ENCODE data around the gene ZNF516.

ZNF516 gene

GRCh38 chr18:76376225-76376624 is 118.8 kb downstream of the ZNF516 start:
- DNase-seq = no peak

GRCh38 chr18:76374330-76375281 is 120.4 kb downstream of the ZNF516 start:
- no peak for DNase-seq

- DNase-seq = no peak
Measured at GRCh38 chr18:76373297-76373696, 121.7 kb downstream of the ZNF516 start.

DNA sequence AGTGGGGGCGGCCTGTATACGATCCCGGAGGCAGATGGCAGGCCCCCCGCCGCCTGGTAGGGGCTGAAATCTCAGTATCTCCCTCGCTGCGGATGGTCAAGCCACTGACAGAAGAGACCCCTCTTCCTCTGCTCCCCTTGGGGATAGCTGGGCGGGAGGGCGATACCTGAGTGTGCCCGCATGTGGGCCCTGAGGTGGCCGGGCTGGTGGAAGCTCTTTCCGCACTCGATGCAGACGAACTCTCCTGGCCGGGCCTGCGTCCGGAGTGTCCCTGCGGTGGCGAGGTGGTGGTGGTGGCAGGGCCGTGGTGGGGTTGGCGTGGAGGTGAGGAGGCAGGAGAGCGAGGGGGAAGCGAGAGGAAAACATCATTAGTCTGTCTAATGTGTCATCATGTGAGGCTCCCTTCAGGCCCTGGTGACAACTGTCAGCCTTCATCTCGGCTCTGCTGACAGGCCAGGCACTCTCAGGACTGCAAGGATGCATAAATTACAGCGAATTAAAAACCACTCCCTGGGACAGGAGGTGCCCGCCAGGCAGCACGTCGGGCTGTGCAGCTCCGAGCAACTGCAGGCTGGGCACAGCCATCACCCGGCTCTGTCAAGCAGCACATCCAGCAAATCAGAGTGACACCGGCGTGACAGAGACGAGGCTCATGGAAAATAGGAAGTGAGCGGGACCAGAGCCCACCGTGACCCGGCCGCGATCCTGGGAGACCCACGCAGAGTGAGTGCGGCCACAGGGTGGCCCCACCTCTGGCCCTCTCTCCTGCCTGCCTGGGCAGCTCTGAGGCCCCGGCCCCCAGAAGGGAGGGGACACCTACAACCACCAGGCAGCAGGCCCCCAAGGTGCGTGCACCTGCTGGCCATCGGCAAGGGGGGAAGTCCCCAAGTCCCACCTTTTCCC is 123.5 kb downstream of the ZNF516 start:
- DNase-seq = no peak

- DNase-seq = no peak
Measured at GRCh38 chr18:76370686-76371085, 124.4 kb downstream of the ZNF516 start.

GRCh38 chr18:76370201-76370600 is 124.8 kb downstream of the ZNF516 start:
- DNase-seq = no peak

DNA sequence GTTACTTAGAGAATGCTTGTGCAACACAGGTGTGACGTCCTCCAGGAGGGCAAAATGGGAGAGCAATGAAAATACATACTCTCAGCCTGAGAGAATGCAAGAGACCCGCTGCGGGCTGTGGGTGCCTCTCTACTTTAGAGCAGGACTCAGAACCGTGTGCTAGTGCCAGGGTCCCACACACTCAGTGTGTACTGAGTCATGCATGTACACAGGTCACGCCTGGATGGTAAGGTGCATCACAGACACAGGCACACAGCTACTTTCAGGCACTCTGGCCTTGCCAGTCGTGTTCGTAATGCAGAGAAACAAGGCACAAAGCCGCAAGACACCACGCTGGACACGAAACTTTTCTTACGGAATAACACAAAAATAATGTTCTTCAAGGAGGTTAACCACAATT is 125.3 kb downstream of the ZNF516 start:
- DNase-seq = no peak

DNA sequence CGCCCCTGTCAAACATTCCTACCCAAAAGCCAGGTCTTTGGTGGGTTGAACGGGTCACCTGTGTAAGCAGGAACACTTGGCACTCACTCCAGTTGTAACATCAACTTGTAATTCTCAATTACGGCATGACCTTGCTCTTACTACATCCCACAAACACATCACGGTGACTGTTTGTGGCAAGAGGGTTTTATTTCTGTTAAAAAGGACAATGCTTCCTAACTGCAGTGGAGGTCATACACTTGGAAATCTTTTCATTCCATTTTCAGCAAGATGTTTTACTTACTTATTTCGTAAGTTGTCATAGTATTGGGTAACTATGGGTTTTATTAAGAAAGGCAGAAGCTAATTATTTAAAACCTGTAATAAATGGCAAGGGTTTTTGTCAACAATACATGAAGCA is 126.1 kb downstream of the ZNF516 start:
- no peak for DNase-seq

- DNase-seq = no peak
Measured at GRCh38 chr18:76368271-76368670, 126.8 kb downstream of the ZNF516 start.

DNA sequence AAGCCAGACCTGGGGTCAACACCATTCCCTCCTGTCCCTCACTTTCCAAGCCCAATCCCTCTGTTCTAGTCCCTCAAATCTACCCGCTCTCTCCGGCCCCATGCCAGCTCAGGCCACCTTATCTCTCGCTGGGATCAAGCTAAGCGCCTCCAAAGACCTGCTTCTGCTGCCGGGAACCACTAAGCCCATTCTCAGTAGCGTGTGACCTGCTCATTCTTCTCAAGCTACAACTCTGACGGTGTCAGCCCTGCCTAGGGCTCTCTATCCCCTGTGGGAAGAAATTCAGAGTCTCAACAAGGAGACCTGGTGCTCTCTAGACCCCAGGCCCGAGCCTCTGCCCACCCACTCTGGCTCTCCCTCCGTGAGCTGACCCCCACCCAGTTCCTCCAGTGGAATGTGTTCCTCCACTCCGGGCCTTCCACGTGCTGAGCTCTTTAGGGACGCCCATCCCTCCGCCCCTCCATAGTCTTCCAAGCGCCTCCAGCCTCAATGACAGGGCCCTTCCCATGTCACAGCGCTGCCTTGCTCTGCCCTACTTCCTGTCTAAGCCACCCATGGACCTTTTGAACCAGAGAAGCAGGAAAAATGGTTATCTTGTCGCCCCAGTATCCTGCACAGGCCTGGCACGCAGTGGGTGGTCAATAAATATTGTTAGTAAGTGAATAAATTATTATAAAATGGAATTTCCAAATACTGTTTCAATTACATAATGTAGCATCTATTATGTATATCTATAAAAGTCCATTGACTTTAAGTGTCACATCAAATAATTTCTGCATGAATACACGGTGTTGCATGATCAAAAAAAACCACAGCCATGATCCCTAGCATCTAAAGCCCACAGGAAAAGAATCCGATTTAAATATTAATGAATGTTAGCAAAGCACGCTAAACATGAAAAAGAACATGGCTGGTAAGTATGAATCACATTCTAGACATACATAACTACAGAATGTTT is 127.6 kb downstream of the ZNF516 start:
- DNase-seq = no peak

- no peak for DNase-seq
Measured at GRCh38 chr18:76365561-76365960, 129.5 kb downstream of the ZNF516 start.

GRCh38 chr18:76364282-76365259 is 130.5 kb downstream of the ZNF516 start:
- no peak for DNase-seq

DNA sequence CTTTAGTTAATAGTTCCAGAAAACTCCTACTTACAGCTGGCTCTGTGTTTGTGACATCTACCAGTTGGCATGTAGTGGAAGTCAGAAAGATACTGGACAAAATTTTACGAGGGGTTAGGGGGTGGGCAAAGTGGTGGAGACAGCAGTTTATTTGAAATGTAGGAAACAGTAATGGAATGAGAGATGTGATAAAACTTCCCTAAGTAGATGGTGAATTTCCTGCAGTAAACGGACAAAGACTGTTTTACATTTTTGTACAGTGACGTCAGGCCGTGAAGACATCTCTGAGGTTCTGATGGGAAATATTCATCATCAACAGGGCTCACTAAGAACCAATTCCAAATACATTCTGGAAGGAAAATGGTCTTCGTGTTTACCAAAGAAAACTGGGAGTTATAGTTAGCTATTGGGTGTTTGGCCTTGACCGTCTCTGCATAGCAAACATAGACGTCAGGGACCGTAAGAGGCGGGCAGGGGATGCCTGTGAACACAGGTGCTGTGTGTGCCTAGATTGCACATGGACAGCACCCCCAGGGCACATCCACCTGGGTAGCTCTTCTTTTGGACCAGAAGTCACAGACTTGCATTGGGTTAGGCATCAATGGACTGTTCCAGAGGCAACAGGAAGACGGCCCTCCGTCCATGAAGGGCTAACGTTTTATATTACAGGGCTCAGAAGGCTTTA is 131.5 kb downstream of the ZNF516 start:
- no peak for DNase-seq

DNA sequence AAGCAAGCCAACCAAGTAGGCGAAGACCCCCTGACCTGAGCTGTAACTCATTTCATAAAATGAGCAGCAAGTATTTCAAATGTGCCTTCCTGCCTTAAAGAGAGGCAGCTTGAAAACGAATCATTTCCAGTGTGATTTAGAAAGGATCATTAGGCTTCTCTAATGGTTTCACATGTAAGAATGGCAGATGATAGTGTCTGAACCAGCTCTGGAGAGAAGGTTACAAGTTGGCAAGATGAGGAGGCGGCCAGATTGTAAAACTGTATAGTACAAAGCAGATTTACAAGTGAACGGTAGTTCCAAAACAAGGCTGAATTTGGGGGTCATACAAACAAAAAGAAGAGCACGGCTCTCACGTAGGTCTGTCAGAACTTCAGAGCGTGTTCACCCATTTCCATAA is 132.4 kb downstream of the ZNF516 start:
- DNase-seq = no peak

- DNase-seq = no peak
Measured at GRCh38 chr18:76361219-76361618, 133.8 kb downstream of the ZNF516 start.

- DNase-seq = no peak
Measured at GRCh38 chr18:76359909-76360308, 135.1 kb downstream of the ZNF516 start.

DNA sequence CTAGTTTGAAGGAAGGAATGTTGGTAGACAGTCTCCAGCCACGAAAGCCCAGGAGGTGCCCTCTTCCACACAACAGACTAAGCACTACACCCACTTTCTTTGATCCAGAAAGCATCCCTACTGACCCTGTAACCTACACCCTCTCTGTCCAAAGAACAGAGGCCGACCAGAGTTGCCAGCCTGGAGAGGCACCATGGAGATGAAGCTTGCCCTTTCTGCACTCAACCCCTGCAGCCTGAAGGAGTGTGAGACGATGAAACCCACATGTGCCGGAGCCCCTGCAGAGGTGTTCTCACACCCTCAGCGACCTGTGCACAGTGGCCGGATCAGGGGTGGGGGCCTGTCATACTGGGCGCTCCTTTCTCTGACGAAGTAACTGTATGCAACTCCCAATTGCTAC is 136.3 kb downstream of the ZNF516 start:
- no peak for DNase-seq

DNA sequence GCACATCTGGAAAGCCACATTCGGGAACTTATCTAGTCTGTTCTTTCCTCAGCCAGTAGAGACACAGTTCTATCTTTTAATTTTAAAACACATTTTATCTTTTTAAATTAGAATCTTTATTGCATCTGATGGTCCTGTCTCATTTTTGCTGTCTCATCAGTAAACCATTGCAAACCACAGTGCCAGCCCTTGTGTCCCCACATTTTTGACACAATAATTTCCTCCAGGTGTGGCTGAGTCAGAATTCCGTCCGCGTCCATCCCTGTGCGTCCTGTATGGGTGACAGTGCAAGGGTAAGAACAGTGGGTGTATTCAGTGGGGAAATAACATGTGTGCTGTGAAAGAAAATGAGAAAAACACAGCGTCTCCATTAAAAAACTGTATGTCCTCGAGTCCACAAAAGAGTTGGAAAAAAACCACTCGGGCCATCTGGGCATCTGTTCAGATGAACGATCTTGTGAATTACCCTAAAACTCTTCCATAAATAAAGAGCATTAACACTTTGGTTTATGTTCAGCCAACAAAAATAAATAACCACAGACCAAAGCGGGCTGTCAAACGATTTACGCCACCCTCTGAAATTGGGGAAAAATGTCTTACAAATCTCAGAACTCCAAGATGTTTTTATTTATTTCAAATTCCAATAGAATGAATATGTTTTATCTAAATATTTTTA is 137.3 kb downstream of the ZNF516 start:
- DNase-seq = no peak

- no peak for DNase-seq
Measured at GRCh38 chr18:76357174-76357573, 137.9 kb downstream of the ZNF516 start.

DNA sequence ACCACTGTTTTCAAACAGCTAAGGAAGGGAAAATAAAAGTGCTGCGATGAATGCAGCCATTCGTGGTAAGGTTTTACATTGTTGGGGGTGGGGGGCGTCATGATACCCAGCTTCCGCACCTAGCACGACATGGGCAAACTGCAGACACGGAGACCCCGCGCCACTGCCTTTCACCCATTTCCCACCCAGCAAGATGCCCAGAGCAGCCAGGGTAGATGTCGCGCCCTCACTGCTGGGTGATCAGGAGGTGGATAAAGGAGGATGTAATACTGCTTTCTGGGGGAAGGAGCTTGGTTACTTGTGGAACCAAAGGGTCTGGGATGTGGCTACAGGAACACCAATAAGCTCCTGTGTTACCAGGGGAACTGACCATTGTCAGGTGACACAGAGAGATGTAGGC is 138.4 kb downstream of the ZNF516 start:
- DNase-seq = no peak

All from activated CD4-positive, alpha-beta T cell treated with anti-CD3 and anti-CD28 coated beads for 1 hour (primary cell).